HepG2 (cell line): Measurements from ENCODE around the gene CEACAM16. TPM values are rescaled to one million over a fixed set of nuclear protein-coding genes. Genes with fewer than 3 reads are reported as not detected.

Source experiments
- CHCHD3 ChIP-seq: sonication (generic); formaldehyde crosslinking; IDR thresholded peaks from 2 replicates; pipeline ENCODE4 v1.8.0; 2022; ENCODE audit warnings: mild to moderate bottlenecking, missing genetic modification reagents, moderate library complexity
- DZIP1 ChIP-seq: sonication (generic); formaldehyde crosslinking; IDR thresholded peaks from 2 replicates; pipeline ENCODE4 v1.5.0; 2020; ENCODE audit warnings: mild to moderate bottlenecking, missing genetic modification reagents
- HHEX ChIP-seq: IDR thresholded peaks from 2 replicates; pipeline ENCODE4 v1.6.1; 2016; ENCODE audit warnings: control low read depth
- NBN ChIP-seq: fragments of 450-650 bp; conservative IDR thresholded peaks from 2 replicates; pipeline ENCODE4 v1.6.1; 2017
- NFATC3 ChIP-seq: sonication (generic); formaldehyde crosslinking; IDR thresholded peaks from 2 replicates; pipeline ENCODE4 v1.5.1; 2020; ENCODE audit warnings: mild to moderate bottlenecking, missing genetic modification reagents
- NONO ChIP-seq, 2 experiments: fragments of 450-650 bp in 1 of 2; sonication (generic) in 1 of 2; formaldehyde crosslinking in 1 of 2; IDR thresholded peaks in 1 of 2; conservative IDR thresholded peaks in 1 of 2; 2 replicates each; pipeline versions ENCODE4 v1.6.1 to v1.8.0; 2017 to 2022; ENCODE audit warnings: mild to moderate bottlenecking in 1 of 2, missing genetic modification reagents in 1 of 2, moderate library complexity in 1 of 2
- POLR2A ChIP-seq, 2 experiments: IDR thresholded peaks; 2 replicates each; pipeline ENCODE4 v1.6.1; 2011; ENCODE audit warnings: low read depth in 2 of 2, low read length in 2 of 2, mild to moderate bottlenecking in 1 of 2, moderate library complexity in 1 of 2; ENCODE audit not compliant: insufficient read depth in 1 of 2
- PRDM10 ChIP-seq: sonication (generic); formaldehyde crosslinking; IDR thresholded peaks from 2 replicates; pipeline ENCODE4 v1.4.0; 2020; ENCODE audit warnings: low read depth, missing genetic modification reagents
- SAP130 ChIP-seq: IDR thresholded peaks from 2 replicates; pipeline ENCODE4 v1.6.1; 2016; ENCODE audit warnings: low read depth
- SKI ChIP-seq: fragments of 450-650 bp; IDR thresholded peaks from one replicate; pipeline ENCODE4 v1.6.1; 2018; ENCODE audit warnings: mild to moderate bottlenecking; ENCODE audit not compliant: partially characterized antibody
- ZHX1 ChIP-seq: sonication (generic); formaldehyde crosslinking; IDR thresholded peaks from 2 replicates; pipeline ENCODE4 v1.8.1; 2022; ENCODE audit warnings: low read depth, mild to moderate bottlenecking, missing genetic modification reagents
- ZMYM3 ChIP-seq: sonication (generic); formaldehyde crosslinking; IDR thresholded peaks from 2 replicates; pipeline ENCODE4 v1.5.1; 2020; ENCODE audit warnings: mild to moderate bottlenecking, missing genetic modification reagents
- ZNF326 ChIP-seq: sonication (generic); formaldehyde crosslinking; IDR thresholded peaks from 2 replicates; pipeline ENCODE4 v1.4.0; 2020; ENCODE audit warnings: missing genetic modification reagents, borderline replicate concordance
- ZNF484 ChIP-seq: sonication (generic); formaldehyde crosslinking; IDR thresholded peaks from 2 replicates; pipeline ENCODE4 v1.5.1; 2020; ENCODE audit warnings: mild to moderate bottlenecking, low read depth, missing genetic modification reagents, borderline replicate concordance
- ZNF512B ChIP-seq: sonication (generic); formaldehyde crosslinking; IDR thresholded peaks from 2 replicates; pipeline ENCODE4 v1.5.1; 2020; ENCODE audit warnings: missing genetic modification reagents, mild to moderate bottlenecking, borderline replicate concordance
- ZNF780A ChIP-seq: sonication (generic); formaldehyde crosslinking; IDR thresholded peaks from 2 replicates; pipeline ENCODE4 v1.8.0; 2022; ENCODE audit warnings: mild to moderate bottlenecking, missing genetic modification reagents, moderate library complexity
- polyA plus RNA-seq, 8 experiments: library from polyadenylated mRNA; depleted of rRNA in 3 of 8; stranded (reverse) in 7 of 8; unstranded in 1 of 8; fragments of >200 nt; fragmentation: Illumina TruSeq in 4 of 8; extraction: Trizol in 4 of 8; gene quantifications; 2 replicates each; pipeline versions ENCODE4 v1.2.1 to v1.2.3, GENCODE V29; 2011 to 2016; ENCODE audit warnings: low read depth in 4 of 8, missing spikeins in 1 of 8, mixed read lengths in 1 of 8; ENCODE audit not compliant: insufficient read depth in 1 of 8
- total RNA-seq, 5 experiments: library from RNA; depleted of rRNA; stranded (reverse); fragments of >200 nt; fragmentation: Illumina TruSeq; extraction: Trizol; gene quantifications; 2 replicates each; pipeline ENCODE4 v1.2.3, GENCODE V29; 2016; ENCODE audit warnings: low read depth in 1 of 5

Gene CEACAM16
- total and polyA plus RNA-seq, 2 of the 13 experiments (the other 11 are each of a cell fraction or from before 2014, with no cell fraction given), result not detected

- peak; percentile 98 for TF ChIP-seq ZMYM3
- no peak for TF ChIP-seq NONO (IDR thresholded peaks at IDR 0.05)
- TF ChIP-seq NONO (CRISPR knock-in tag; conservative IDR thresholded peaks at IDR 0.05), result 0 out of 2 replicates have a peak, but pooled peaks have one; percentile 37
- peak; percentile 61 for TF ChIP-seq SAP130 (CRISPR knock-in tag)
- TF ChIP-seq SKI, result peak; percentile 26
- no peak for TF ChIP-seq ZNF484
- no peak for TF ChIP-seq ZNF326
- TF ChIP-seq NFATC3 (CRISPR knock-in tag), result no peak
- TF ChIP-seq ZNF512B, result 0 out of 2 replicates have a peak, but pooled peaks have one; percentile 42
- no peak for TF ChIP-seq PRDM10 (CRISPR knock-in tag)
- TF ChIP-seq NBN, result no peak
- no peak for TF ChIP-seq DZIP1 (CRISPR knock-in tag)
- TF ChIP-seq ZNF780A (CRISPR knock-in tag), result no peak
- TF ChIP-seq POLR2A (IDR thresholded peaks at IDR 0.05; ENCODE audit: insufficient read depth in 1 of 2, low read depth in 2 of 2, low read length in 2 of 2), result peak; percentile 54 to 78; a peak in 3 of 4 replicates
- no peak for TF ChIP-seq CHCHD3 (CRISPR knock-in tag)
- no peak for TF ChIP-seq HHEX (CRISPR knock-in tag)
- no peak for TF ChIP-seq ZHX1 (CRISPR knock-in tag)
These were observed 48.2 kb downstream of the CEACAM16 start (continued) for GRCh38 chr19:44746946-44747738.
